Liver (tissue), 9 donors: ENCODE data around the gene NOL6. TPM values are rescaled to one million over a fixed set of nuclear protein-coding genes. Genes with fewer than 3 reads are reported as not detected.

Source experiments
- DNase-seq: peaks from one replicate; pipeline ENCODE4 v3.0.0-alpha.2; 2017; ENCODE audit warnings: low spot score
- H3K27ac ChIP-seq, 2 donors: one replicate each; pipeline ENCODE4 v1.7.0; 2013; ENCODE audit warnings: inconsistent platforms in 2 of 2, low read length in 2 of 2, control low read depth in 1 of 2, low read depth in 1 of 2, mild to moderate bottlenecking in 1 of 2
- H3K27me3 ChIP-seq, 4 donors: one replicate each; pipeline versions ENCODE4 v1.6.1 to v1.7.0; 2013; ENCODE audit warnings: low read length in 3 of 4, inconsistent platforms in 1 of 4, mild to moderate bottlenecking in 1 of 4, moderate library complexity in 1 of 4; ENCODE audit not compliant: control insufficient read depth in 4 of 4, insufficient read depth in 4 of 4
- H3K36me3 ChIP-seq, 4 donors: one replicate each; pipeline versions ENCODE4 v1.6.1 to v1.7.0; 2013; ENCODE audit warnings: low read length in 3 of 4, mild to moderate bottlenecking in 3 of 4, low read depth in 1 of 4, moderate library complexity in 1 of 4; ENCODE audit not compliant: control insufficient read depth in 4 of 4, insufficient read depth in 3 of 4
- H3K4me1 ChIP-seq, 4 donors: one replicate each; pipeline versions ENCODE4 v1.6.1 to v1.7.0; 2013; ENCODE audit warnings: low read length in 3 of 4, mild to moderate bottlenecking in 3 of 4, moderate library complexity in 1 of 4; ENCODE audit not compliant: control insufficient read depth in 4 of 4, insufficient read depth in 4 of 4
- H3K4me3 ChIP-seq, 3 donors: one replicate each; pipeline versions ENCODE4 v1.6.1 to v1.7.0; 2013; ENCODE audit warnings: low read length in 3 of 3, control low read depth in 1 of 3, low read depth in 1 of 3, mild to moderate bottlenecking in 1 of 3
- H3K9ac ChIP-seq, 2 donors: one replicate each; pipeline ENCODE4 v1.7.0; 2013; ENCODE audit warnings: low read length in 2 of 2, mild to moderate bottlenecking in 2 of 2, moderate library complexity in 2 of 2, control low read depth in 1 of 2, low read depth in 1 of 2
- H3K9me3 ChIP-seq, 4 donors: one replicate each; pipeline versions ENCODE4 v1.6.1 to v1.7.0; 2013; ENCODE audit warnings: low read length in 3 of 4; ENCODE audit not compliant: control insufficient read depth in 4 of 4
- ATF3 ChIP-seq: IDR thresholded peaks from 2 replicates; pipeline ENCODE4 v1.6.1; 2016; ENCODE audit warnings: antibody characterized with exemption
- CTCF ChIP-seq: fragments of 150-350 bp; IDR thresholded peaks from 2 replicates; pipeline ENCODE4 v1.5.1; 2017; ENCODE audit warnings: improper control_type of control experiment, low read depth, low read length; ENCODE audit not compliant: missing input control
- EGR1 ChIP-seq, 2 donors: IDR thresholded peaks; 2 replicates each; pipeline ENCODE4 v1.6.1; 2016 to 2018; ENCODE audit warnings: antibody characterized with exemption in 2 of 2, low read depth in 2 of 2
- FOXA1 ChIP-seq: IDR thresholded peaks from 2 replicates; pipeline ENCODE4 v1.6.1; 2016; ENCODE audit warnings: antibody characterized with exemption
- FOXA2 ChIP-seq: IDR thresholded peaks from 2 replicates; pipeline ENCODE4 v1.6.1; 2016; ENCODE audit warnings: antibody characterized with exemption
- HNF4A ChIP-seq, 2 donors: conservative IDR thresholded peaks; 2 replicates each; pipeline ENCODE4 v1.6.1; 2016; ENCODE audit warnings: antibody characterized with exemption in 2 of 2, mild to moderate bottlenecking in 2 of 2
- HNF4G ChIP-seq: IDR thresholded peaks from 2 replicates; pipeline ENCODE4 v1.6.1; 2016; ENCODE audit warnings: antibody characterized with exemption
- JUND ChIP-seq, 2 donors: IDR thresholded peaks; 2 replicates each; pipeline ENCODE4 v1.6.1; 2016; ENCODE audit warnings: antibody characterized with exemption in 2 of 2
- MAX ChIP-seq: IDR thresholded peaks from 2 replicates; pipeline ENCODE4 v1.6.1; 2016; ENCODE audit warnings: antibody characterized with exemption
- NR2F2 ChIP-seq: IDR thresholded peaks from 2 replicates; pipeline ENCODE4 v1.6.1; 2016; ENCODE audit warnings: antibody characterized with exemption
- RAD21 ChIP-seq, 2 donors: IDR thresholded peaks; 2 replicates each; pipeline ENCODE4 v1.6.1; 2016; ENCODE audit warnings: antibody characterized with exemption in 2 of 2, mild to moderate bottlenecking in 2 of 2
- REST ChIP-seq: IDR thresholded peaks from 2 replicates; pipeline ENCODE4 v1.6.1; 2016; ENCODE audit warnings: antibody characterized with exemption, mild to moderate bottlenecking
- TAF1 ChIP-seq: conservative IDR thresholded peaks from 2 replicates; pipeline ENCODE4 v1.6.1; 2016; ENCODE audit warnings: antibody characterized with exemption, mild to moderate bottlenecking
- YY1 ChIP-seq: IDR thresholded peaks from 2 replicates; pipeline ENCODE4 v1.6.1; 2016; ENCODE audit warnings: antibody characterized with exemption, mild to moderate bottlenecking
- ZBTB33 ChIP-seq: IDR thresholded peaks from 2 replicates; pipeline ENCODE4 v1.6.1; 2016; ENCODE audit warnings: antibody characterized with exemption
- WGBS: extraction: QIAGEN DNeasy Blood & Tissue Kit; methylation state at CpG from one replicate; pipeline ENCODE4 v1.1.7; 2013; 5-methylcytosine and 5-hydroxymethylcytosine counted together
- polyA plus RNA-seq, 2 donors: library from polyadenylated mRNA; stranded (reverse) in 1 of 2; unstranded in 1 of 2; fragments of 200-250 nt in 1 of 2; fragments of >200 nt in 1 of 2; fragmentation: Nextera tagmentation in 1 of 2; extraction: Ambion mirVana in 1 of 2; gene quantifications; one replicate each; pipeline versions ENCODE4 v1.2.1 to v1.2.3, GENCODE V29; 2013 to 2015
- total RNA-seq, 2 donors: library from RNA; depleted of rRNA; stranded (reverse); fragments of >200 nt; gene quantifications; one replicate each; pipeline ENCODE4 v1.2.3, GENCODE V29; 2014
- donor health status: healthy.
- donor health status: healthy.
- donor health status: healthy.
- donor health status: healthy.
- donor health status: healthy.

NOL6 gene
- total and polyA plus RNA-seq, 4 donors = 8.8 to 20.2 (median 13.8) TPM

- Histone ChIP-seq H3K4me3 (no peak overlapping the region), H3K27me3 (no peaks in the 10 kb centered on the region), H3K9me3 (no peaks in the 10 kb centered on the region), H3K9ac (no peak overlapping the region), H3K36me3 (peaks cover 10 to 54% (median 34%) of the 10 kb centered on the region in 4 donors), H3K4me1 (no peaks in the 10 kb centered on the region), H3K27ac (no peak overlapping the region)
- WGBS = 92% methylated on average over 10 of the region's 10 CpGs
- DNase-seq = no peak
- TF ChIP-seq YY1 (no peak), TAF1 (no peak)
These were observed 12.9 kb downstream of the NOL6 start for GRCh38 chr9:33460854-33461253.

- H3K27ac ChIP-seq = peak overlapping the region in 1 of 2 donors; percentile 7
- no peak overlapping the region for H3K4me3 ChIP-seq
- H3K9me3 ChIP-seq = no peaks in the 10 kb centered on the region
- no peak overlapping the region for H3K9ac ChIP-seq
- H3K4me1 ChIP-seq = peaks cover 0 to 4% (median under 1%) of the 10 kb centered on the region in 4 donors
- TF ChIP-seq RAD21 (IDR thresholded peaks at IDR 0.05) (no peak), REST (no peak)
- 81% methylated on average over 3 of the region's 3 CpGs for WGBS
- no peaks in the 10 kb centered on the region for H3K27me3 ChIP-seq
- peaks cover 7 to 37% (median 22%) of the 10 kb centered on the region in 4 donors for H3K36me3 ChIP-seq
- no peak for DNase-seq
These were observed 14.6 kb downstream of the NOL6 start for GRCh38 chr9:33459115-33459514.

GRCh38 chr9:33458444-33458843 lies 15.3 kb downstream of the NOL6 start:
- 54% methylated on average over 4 of the region's 4 CpGs for WGBS

More at GRCh38 chr9:33458444-33458843, 15.3 kb downstream of the NOL6 start:
- DNase-seq = no peak
- Histone ChIP-seq H3K27me3 (no peaks in the 10 kb centered on the region), H3K36me3 (peaks cover 4 to 30% (median 17%) of the 10 kb centered on the region in 4 donors), H3K9me3 (no peaks in the 10 kb centered on the region), H3K27ac (peak overlapping the region in 1 of 2 donors; percentile 7), H3K4me1 (peaks cover 0 to 10% (median 5%) of the 10 kb centered on the region in 4 donors), H3K4me3 (no peak overlapping the region), H3K9ac (no peak overlapping the region)
- TF ChIP-seq MAX = no peak
- no peak for TF ChIP-seq RAD21 (IDR thresholded peaks at IDR 0.05)
- no peak for TF ChIP-seq CTCF
- no peak for TF ChIP-seq EGR1 (IDR thresholded peaks at IDR 0.05; ENCODE audit: low read depth in 2 of 2)
- TF ChIP-seq HNF4A (conservative IDR thresholded peaks at IDR 0.05) = no peak
- TF ChIP-seq JUND (IDR thresholded peaks at IDR 0.05) = no peak
- no peak for TF ChIP-seq HNF4G
- TF ChIP-seq NR2F2 = no peak
- TF ChIP-seq FOXA2 = no peak
- TF ChIP-seq ATF3 = no peak
- no peak for TF ChIP-seq FOXA1
- TF ChIP-seq TAF1 = no peak
- TF ChIP-seq ZBTB33 = no peak
